GM18498 (cell line): Measurements from ENCODE around the gene C13orf46.

Experiments
- ATAC-seq: cut with Tn5 transposase; IDR thresholded peaks from one replicate; pipeline ENCODE4 v1.9.1; 2021; ENCODE audit warnings: mild to moderate bottlenecking, moderate library complexity; ENCODE audit not compliant: unreplicated experiment

C13orf46 gene

DNA sequence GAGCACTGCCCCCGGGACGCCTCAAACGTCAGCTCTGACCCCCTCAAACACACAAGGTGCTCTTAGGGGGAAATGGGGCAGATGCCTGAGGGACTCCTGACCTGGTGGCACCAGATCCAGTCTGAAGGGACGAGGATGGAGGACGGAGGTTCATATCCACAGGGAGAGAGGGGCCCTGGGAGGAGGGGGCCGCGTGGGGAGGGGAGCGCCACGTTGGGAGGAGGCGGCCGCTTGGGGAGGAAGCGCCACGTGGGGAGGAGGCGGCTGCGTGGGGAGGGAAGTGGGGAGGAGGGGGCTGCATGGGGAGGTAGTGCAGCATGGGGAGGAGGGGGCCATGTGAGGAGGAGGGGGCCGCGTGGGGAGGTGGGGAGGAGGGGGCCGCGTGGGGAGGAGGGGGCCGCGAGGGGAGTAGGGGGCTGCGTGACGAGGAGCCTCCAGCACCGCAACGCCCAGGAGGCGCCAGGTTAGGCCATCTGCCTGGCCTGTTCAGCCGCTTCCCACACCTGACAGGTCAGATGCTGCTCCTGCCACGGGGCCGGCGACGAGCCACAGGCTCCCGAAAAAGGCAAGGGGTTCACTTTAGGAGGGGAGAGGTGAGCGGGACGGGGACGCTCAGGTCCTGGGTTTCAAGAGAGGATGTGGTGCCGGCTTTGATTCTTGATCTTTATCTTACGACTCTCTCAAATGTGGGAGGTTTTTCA lies 36.7 kb upstream of the C13orf46 start:
- no peak for ATAC-seq

DNA sequence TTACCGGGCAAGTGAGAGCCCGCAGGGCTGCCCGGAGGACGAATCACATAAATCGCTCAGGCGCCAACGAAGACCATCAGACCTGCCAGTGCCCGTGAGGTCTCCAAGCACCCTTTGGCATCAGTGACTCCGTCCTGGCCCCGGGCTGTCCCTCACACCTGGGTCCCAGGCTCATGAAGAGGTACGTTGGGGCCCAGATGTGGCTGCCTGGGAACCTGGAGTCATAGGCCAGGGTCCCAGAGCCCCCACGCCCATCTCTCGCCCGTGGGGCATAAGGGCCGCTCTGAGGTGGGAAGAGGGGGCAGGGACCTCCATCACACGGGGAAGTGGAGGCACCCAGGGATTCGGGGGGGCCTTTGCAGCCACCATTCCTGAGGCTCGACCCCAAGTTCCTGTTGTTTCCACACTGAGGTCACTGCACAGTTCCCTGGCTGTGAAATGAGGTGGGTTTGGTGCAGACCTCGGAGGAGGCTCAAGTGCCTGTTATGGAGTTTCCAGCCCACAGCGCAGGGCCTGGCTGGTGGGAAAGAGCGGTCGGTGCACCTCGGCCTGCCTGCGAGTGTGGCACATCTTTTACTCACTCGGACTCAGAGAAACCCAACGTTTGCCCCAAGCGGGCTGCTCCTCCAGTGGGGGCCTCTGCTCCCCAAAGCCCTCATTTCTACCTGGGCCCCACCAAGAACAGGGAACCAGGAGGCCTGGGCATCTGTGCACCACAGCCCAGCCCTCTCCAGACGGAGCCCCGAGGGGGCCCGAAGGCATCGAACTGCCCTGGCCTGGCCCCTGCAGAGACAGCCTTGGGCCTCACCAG lies 35.9 kb upstream of the C13orf46 start:
- ATAC-seq, result no peak

DNA sequence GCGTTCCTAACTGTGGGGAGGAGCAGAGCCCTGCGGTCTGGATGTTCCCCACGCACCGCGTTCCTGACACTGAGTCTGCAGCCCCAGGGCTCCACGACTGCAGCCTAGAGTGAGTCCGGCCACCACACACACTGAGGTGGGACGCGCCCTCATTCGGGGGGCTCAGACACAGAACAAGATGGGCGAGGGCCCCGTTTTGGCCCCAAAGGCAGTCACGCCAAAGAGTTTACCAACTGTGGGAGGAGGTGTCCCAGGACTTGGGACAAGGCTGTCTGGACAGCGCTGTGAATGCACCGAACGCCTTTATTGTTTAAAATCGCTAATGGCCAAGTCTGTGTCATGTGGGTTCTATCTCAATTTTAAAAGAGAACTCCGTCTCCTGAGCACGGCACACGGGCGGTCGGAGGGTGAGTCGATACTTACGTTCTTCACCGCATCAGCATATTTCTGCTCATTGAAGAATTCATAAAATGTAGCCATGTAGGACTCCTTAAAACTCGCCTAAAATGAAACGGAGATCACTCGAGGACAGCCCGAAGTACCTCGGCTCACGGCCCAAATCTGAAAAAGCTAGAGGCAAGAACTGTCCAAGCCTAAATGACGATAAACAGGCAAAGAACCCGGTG lies 35.2 kb upstream of the C13orf46 start:
- ATAC-seq, result no peak

- no peak for ATAC-seq
Measured at GRCh38 chr13:114007566-114007965, 33.7 kb upstream of the C13orf46 start.

DNA sequence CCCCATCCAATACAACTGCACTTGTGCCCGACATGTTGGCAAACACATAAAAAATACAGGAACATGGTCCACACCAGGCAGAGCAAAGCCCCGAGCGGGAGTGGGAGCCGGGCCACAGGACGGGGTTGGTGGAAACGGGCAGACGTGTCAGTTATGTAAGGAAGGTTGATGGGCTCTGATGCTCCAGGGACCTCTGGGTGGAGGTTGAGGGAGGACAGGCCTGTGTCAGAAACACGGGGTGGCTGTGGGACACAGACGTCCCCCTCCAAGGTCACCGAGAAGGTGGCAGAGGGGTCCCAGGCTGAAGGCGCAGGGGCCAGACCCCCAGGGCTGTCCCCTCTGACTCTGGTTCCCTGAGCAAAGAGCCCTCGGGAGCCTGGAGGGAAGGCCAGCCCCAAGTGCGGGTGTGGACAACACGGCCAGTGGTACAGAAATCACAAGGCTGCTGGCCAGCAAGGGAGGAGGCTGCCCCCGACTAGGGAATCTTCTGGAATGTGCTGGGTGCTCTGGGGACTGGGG lies 31.4 kb upstream of the C13orf46 start:
- ATAC-seq, result no peak

- no peak for ATAC-seq
Measured at GRCh38 chr13:114004420-114005205, 30.7 kb upstream of the C13orf46 start.

GRCh38 chr13:114002771-114003321 lies 29.0 kb upstream of the C13orf46 start:
- ATAC-seq, result no peak

- no peak for ATAC-seq
Measured at GRCh38 chr13:114002009-114002544, 28.2 kb upstream of the C13orf46 start.

- ATAC-seq, result no peak
Measured at GRCh38 chr13:114001331-114002008, 27.6 kb upstream of the C13orf46 start.

GRCh38 chr13:114000151-114001040 lies 26.5 kb upstream of the C13orf46 start:
- ATAC-seq, result no peak

DNA sequence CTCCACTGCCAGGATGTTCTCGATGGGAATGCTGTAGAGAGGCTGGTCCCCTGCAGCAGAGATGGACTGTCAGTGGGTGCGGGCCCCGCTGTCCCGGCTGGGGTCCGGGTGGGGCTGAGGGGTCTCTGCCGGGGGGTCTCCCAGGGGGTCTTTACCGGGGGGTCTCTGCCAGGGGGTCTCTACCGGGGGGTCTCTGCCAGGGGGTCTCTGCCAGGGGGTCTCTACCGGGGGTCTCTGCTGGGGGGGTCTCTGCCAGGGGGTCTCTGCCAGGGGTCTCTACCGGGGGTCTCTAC lies 25.7 kb upstream of the C13orf46 start:
- ATAC-seq, result no peak

GRCh38 chr13:113998781-113999617 lies 25.1 kb upstream of the C13orf46 start:
- ATAC-seq, result no peak

DNA sequence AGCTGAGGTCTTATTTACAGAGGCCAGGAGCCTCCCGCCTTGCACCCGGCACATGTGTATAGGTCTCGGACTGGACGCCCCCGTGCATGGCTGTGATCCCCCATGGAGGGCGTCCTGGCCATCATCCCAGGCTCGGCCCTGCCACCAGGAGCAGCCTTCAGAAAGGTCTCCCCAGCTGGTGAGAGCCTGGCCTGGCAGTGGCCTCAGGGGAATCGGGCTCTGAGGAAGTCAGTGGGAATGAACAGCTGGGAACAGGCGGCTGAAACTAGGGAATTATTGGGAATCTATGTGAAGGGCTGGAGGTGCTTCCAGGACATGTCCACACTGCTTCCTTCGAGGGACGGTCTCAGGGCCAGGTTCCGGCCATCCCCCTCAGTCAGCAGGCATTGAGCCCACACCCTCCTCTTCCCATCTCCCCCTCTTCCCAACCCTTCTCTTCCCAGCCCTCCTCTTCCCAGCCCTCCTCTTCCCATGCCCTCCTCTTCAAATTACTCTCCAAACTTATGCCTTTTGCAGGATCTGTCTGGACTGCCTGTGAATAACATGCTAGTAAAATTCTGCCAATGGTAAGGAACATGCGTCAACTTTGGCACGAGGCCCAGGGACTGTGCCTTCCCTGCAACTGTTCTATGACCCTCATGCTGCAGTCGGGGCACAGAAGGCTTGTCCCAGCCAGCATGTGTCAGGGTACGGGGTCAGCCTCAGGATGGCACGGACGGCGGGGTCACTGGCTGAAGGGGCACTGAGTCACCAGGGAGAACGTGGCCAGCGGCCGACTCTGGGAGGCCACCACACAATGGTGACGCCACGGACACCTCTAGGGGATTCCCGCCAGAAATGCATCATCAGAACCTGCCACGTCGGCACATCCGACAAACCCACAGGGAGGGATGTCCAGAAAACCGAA lies 24.2 kb upstream of the C13orf46 start:
- ATAC-seq, result no peak

GRCh38 chr13:113996912-113997745 lies 23.3 kb upstream of the C13orf46 start:
- ATAC-seq, result no peak

GRCh38 chr13:113996081-113996911 lies 22.4 kb upstream of the C13orf46 start:
- ATAC-seq, result no peak
